G401 (cell line): Measurements from ENCODE around the gene SENP5. TPM values are rescaled to one million over a fixed set of nuclear protein-coding genes. Genes with fewer than 3 reads are reported as not detected.

Source experiments
- DNase-seq: peaks from one replicate; pipeline ENCODE4 v3.0.0-alpha.2; 2015; ENCODE audit warnings: low spot score
- in situ Hi-C: cut with HindIII; loops from 2 replicates; pipeline ENCODE4 v1.10.0; 2016; ENCODE audit warnings: low sequenced_read_pairs, mixed read lengths
- total RNA-seq: library from RNA; depleted of rRNA; stranded (reverse); fragments of >200 nt; shearing (Covaris generic); gene quantifications from 2 replicates; pipeline ENCODE4 v1.2.3, GENCODE V29; 2014

The SENP5 gene
- total RNA-seq, 1 experiment from 2014 or later = 37.7 TPM

DNA sequence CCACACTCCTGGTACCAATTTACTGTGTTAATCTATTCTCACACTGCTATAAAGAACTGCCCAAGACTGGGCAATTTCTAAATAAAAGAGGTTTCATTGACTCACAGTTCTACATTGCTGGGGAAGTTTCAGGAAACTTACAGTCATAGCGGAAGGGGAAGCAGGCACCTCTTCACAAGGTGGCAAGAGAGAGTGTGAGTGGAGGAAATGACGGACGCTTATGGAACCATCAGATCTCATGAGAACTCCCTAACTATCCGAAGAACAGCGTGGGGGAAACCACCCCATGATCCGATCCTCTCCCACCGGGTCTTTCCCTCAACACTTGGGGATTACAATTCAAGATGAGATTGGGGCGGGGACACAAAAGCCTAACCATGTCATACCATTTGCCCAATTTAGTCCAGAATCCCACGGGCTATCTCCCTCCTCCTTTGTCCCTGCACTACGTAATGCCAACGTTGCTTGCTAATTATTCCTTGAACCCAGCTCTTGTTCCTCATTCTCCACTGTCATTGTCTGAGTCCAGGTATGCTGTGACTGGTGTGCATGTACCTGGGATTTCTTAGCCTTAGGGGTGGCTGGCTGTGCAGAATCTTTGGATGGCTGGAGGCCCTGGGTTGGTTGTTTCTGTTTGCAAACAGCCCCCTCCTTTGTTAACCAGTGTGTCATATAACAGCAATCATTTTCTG lies 97.5 kb downstream of the SENP5 start:
- DNase-seq = no peak
- in situ Hi-C loops = no loop called here

DNA sequence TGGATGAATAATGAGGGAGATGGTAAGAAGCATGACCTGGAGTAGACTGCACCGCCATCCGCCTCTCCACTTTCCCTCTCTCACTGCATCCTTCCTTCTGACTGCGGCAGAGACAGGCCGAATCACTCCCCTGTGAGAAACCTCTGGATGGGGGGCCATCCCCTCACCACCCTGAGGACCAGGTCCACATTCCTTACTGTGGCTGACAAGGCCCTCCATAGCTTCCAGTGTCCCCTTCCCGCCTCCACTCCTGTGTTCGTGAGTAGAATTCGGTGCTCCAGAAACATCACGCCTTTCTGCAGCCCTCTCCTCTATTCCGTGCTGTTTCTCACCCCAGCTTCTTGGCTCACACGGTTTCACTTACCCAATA lies 98.1 kb downstream of the SENP5 start:
- in situ Hi-C loops = no loop called here
- no peak for DNase-seq

DNA sequence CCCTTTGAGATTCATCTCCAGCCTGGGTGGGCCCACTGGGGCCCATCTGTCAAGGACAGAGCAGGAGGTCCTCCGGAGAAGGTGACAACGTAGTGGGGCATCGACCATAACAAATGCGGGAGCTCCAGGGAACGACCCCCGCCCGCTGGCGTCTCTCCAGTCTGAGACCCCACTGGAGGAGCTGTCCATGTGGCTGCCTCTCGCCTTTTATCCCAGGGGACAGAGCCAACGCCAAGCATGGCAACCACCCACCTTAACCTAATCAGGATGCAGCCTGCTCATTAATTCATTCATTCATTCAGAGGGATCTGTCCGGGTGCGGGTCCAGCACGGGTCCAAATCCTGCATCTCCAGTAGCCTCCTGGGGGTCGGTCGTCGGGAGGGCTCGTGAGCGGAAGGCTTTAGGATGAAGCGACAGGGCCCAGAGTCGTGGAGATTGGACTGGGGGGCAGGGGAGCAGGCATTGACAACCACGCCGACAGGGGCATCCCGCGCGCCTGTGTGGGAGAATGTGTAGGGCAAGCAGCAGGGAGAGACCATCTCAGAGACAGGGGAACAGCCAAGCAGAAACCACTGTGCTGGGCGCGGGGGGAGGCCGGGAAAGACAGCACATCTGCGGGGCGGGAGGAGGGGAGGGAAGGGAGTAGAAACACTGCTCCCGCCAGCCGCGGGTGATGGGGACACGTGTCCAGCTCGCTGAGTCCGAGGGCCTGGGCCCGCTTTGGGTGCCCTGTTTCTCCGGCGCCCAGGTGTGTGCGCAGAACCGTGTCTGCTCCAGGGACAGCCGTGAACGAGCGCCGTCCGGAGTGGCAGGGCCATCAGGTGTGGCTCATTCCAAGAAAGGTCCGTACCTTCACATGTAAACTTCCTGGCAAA lies 99.0 kb downstream of the SENP5 start:
- peak; percentile 48 for DNase-seq

DNA sequence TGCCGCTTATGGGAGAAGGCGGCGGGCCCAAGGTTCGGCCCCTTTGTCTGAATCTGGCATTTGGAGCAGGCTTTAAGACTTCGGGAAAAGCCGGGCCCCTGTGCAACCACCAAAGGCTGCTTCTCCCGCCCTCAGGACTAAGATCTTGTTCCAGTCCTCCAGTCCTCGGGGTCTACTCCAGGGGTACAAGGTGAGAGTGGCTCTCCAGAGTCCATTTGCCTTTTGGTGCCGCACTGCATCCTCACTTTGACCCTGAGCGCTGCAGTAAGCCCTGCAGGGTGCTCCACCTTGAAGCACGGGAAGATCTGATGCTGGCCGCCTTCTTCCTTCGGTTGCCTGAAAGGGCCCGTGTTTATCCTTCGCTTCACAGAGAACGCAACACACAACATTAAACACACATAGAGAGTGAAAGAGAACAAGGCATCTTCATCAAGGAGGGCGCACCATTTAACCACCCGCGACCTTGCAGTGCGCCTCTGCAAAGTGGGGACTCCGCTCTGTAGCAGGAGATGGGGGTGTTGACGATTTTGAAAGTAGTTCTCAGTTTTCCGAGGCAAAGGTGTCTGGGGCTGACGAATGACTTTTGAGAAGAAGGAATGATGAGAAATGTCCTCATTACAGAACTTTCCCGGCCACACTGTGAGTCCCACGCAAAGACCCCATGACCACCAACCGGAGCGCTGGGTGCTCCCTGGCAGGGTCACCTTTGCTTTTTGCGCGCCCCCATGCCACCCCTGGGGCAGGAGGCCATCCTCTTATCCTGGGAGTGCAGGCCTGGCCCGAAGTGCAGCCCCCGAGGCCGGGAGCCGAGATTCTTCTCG lies 99.9 kb downstream of the SENP5 start:
- DNase-seq = peak; percentile 15
- in situ Hi-C loops = no loop called here

More for the DNA sequence above, 99.0 kb downstream of the SENP5 start:
- in situ Hi-C loops = no loop called here

DNA sequence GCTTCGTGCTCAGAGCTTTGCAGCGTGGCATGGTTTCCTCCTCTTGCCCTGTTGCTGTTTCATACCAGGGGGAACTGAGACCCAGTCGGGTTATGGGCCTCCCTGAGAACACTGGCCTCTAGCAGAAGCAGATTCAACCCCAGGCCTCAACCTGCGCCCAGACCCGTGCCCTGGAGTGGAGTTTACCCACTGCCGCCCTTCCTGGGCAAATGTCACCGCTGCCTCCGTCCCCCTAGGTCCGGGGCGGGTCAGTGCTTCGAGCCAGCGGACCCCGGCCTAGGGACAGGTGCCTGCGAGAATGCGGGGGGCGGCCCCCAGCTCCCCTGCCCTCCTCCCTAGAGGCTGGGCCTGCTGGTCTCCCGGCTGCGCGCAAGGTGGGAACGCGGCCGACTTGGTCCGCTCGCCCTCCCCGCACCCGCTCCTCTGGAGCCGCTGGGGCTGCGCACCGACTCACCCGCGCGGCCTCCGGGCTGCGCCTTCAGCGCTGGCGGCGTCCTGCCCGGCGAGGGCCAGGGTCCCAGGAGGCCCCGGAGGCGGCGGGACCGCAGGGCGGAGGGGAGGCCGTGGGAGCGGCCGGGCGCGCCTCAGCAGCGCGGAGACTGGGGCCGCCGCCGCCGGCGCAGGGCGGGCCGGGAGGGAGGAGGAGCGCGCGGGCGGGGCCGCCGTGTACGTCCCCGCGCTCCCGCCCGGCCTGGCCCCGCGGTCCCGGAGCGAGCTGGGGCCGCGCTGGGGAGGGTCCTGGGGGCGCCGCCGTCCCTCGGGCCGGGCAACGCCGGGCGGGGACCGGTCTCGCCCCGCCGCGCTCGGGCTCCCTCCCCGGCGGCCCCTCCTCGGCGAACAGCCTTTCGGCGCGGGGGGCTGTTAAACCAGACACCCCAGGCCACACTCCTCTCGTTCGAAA lies 100.8 kb downstream of the SENP5 start, which contains the start of gene PIGZ:
TSS of gene PIGZ (minus strand) at position 601 of the 901 bp plus-strand sequence. CDS start 16,802 bp downstream, outside the sequence.
- peak; percentile 68 for DNase-seq
- in situ Hi-C loops = no loop called here

DNA sequence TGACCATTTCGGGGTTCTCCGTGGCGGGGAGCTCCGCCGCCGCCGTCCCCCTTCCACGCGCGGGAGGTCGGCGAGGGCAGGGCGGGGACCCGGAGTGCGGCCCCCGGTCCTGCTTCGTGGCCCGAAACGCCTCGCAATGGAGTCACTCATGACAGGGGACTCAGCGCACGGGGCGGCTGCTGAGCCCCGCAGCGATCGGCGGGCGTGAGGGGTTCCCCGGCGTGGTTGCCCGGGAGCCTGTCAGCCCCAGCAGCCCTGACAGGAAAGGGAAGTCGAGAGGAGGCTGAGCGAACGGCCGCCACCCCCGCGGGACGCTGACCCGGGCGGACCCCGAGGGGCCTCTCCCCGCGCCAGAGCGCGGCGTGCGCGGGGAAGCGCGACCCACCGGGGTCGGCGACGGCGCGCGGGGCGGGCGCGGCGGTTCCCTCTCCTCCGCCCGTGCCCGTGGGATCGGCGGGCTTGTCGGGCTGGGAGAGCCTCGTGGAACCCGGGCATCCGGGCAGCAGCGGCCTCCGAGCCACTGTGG lies 101.5 kb downstream of the SENP5 start:
- in situ Hi-C loops = no loop called here
- no peak for DNase-seq

DNA sequence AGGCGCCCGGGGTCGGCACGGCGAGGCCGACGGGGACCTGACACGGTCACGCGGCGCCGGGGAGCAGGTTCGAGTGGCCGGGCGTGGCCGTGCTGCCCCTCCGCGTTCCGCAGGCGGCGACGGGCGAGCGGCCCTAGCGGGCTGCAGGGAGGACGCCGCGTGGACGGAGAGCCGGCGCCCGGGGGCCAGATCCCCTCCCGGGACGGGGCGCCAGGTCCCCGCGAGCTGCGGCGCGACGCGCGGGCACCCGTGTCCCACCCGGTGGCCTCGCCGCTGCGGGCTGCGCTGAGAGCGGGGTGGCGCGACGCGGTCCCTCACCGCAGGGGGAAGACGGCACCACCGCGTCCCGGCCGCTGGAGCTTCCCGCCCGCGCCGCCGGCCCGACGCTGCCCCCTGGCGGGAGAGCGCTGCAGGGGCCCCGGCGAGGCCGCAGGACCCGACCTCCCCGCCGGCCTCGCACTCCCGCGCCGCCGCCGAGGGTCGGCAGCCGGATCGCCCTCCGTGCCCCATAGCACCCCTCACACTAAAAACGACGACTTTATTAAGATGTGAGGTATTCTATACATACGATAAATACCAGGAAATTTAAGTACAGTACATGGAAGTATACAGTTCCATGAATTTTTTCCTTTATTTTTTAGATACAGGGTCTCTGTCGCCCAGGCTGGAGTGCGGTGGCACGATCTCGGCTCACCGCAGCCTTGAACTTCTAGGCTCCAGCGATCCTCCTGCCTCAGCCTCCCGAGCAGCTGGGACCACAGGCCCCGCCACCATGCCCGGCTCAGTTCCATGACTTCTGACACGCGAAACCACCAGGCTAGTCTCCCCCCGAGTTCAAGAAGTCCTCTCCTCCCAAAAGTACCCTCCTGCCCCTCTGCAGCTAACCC lies 102.2 kb downstream of the SENP5 start:
- peak; percentile 24 for DNase-seq
- in situ Hi-C loops = no loop called here

DNA sequence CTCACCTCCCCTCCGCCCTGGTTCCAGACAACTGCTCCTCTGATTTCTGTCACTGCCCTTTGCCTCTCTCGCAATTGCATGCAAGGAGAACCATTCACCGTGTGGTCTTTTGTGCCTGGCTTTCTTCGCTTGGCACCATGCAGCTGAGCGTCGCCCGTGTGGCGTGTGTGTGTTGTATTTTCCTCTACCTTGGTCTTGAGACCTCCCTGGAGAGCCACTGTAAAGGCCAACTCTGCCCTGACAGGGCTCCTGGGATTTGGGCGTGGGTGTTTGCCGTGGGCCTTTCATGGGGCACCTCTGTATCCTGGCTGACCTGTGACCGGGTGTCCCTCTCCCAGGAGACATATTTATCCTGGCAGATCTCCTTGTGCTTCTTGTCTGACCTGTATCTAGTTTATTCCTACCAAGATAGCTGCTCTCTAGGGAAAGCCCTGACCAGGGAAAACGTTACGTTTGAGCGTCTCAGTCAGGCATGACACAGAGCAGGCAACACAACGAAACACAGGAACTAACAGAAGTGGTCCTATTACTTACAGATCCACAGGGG lies 102.9 kb downstream of the SENP5 start:
- in situ Hi-C loops = no loop called here
- DNase-seq = no peak

DNA sequence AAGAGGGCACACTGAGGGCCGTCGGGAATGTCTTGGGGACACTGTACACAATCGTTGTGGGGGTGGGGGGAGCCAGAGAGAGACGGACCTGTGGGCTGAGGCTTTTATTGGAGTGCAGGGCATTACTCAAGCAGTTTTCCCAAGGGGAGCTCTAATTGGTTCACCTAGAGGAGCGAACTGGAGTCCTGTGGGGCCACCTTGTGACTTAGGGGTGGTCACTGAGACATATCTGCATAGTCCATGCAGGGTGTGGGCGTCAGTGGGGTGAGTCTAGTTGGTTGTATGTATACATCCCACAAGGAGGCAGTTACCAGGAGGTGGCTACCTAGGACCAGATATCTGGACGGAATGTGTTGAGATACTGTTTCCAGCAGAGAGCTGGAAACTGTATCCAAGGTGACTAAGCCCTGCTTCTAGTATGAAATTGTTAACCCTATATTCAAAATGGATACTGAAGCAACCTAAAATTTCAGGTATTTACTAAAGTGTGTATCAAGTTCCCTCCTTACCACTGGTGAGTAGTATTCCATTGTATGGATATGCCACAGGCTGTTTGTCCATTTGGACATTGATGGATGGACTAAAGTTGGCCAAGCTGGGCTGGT lies 103.5 kb downstream of the SENP5 start:
- DNase-seq = no peak
- in situ Hi-C loops = no loop called here

DNA sequence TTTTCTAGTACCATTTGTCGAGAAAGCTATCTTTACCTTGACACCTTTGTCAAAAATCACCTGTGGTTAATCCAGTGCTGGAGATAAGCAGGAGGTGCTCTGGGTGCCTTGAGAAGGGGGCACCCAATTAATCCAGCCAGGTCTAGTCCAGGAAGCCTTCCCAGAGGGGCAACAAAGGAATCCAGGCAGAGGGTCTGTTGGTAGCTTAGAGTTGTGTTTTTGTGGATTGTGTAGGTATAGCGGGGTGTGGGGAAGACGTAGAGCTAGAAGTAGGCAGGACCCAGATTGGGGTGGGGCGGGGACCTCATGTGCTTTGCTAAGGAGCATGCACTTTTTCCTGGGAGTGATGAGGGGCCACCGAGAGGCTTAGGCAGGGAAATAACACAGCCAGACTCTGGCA lies 106.9 kb downstream of the SENP5 start:
- in situ Hi-C loops = no loop called here

DNA sequence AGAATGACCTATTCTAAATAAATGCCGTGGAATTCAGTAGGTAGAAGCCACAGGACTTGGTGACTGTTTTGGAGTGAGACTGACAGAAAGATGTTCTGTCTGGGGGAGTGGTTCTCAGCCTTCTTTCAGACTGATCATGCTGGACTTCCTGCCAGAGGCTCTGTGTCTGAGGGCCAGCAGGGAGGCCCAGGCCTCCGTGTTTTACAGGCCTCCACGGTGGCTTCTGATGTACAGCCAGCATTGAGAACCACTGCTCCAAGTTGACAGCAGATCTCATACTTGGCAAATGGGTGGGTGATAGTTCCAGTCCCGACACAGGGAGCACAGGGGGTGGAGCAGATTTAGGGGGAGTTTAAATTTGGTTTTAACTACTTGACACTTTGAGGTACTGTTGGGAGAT lies 107.6 kb downstream of the SENP5 start:
- no peak for DNase-seq
- in situ Hi-C loops = no loop called here

More for the DNA sequence above, 106.9 kb downstream of the SENP5 start:
- no peak for DNase-seq

DNA sequence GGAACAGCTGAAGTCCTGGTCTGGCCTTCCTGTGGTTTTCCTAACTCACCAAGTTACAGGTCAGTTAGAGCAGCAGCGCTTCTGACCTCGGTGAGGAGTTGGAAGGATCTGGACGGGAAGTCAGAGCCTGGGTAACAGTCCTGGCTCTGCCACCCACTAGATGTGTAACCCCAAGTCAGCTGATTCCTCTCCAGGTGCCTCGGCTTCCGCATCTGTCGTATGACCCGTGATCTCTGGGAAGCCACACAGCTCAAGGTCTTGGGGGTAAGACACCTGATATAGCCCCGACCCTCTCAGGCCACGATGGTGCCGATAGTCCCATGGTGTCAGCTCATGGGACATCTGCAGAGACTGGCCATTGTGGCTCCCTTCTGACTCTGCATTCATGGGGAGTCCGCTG lies 109.2 kb downstream of the SENP5 start:
- in situ Hi-C loops = no loop called here
- DNase-seq = no peak

DNA sequence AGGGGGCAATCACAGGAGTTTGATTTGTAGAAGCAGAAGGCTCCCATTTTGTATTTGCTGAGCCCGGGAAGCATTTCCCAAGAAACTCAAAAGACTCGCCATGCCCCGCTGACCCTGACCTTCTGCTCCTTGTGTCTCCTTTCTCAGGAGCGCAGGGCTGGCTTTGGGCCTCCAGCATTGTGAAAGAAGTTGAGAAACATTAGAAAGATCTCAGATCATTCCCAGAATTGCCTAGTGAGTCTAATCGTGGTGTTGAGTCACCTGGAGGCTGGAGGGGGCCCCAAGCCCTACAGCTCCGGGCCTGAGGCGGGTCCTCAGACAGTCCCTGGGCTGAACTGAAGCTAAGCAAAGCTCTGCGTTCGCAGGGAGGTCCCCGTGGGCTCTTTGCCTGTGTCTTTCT lies 111.8 kb downstream of the SENP5 start:
- in situ Hi-C loops = no loop called here
- no peak for DNase-seq

DNA sequence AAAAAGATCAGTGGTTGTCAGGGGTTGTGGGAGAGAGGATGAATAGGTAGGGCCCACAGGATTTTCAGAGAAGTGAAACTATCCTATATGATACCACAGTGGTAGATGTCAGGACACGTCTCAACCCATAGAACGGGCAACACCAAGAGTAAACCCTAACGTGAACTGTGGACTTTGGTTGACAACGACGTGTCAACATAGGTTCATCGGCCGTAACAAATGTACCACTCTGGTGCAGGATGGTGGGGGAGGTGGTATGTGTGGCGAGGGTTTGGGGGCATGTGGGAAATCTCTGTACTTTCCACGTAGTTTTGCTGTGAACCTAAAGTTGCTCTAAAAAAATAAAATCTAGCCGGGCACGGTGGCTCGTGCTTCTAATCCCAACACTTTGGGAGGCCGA lies 113.9 kb downstream of the SENP5 start:
- no peak for DNase-seq
- in situ Hi-C loops = no loop called here

DNA sequence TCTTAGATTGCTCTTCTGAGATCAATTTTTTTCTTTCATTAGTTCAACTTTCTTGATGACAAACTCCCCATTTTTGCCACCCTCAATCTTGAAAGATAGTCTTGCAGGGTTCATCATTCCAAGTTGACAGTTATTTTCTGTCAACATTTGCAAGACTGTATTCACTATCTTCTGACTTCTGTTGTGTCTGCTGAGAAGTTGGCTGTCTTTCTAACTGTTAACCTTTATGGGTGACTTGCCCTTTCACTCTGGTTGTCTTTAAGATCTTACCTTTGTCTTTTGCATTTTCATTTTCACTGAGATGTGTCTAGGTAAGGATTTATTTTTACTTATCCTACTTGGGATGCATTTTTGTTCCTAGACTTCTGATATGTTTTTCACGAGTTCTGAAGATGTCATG lies 115.5 kb downstream of the SENP5 start:
- in situ Hi-C loops = no loop called here
- no peak for DNase-seq
